Esophagus (tissue), 2 donors: ENCODE data around the gene OAF. TPM values are rescaled to one million over a fixed set of nuclear protein-coding genes. Genes with fewer than 3 reads are reported as not detected.

ENCODE experiments used
- H3K27ac ChIP-seq, 2 donors: one replicate each; pipeline ENCODE4 v1.5.1; 2013; ENCODE audit warnings: low read depth in 2 of 2, mild to moderate bottlenecking in 2 of 2, inconsistent platforms in 1 of 2, low read length in 1 of 2, moderate library complexity in 1 of 2
- H3K27me3 ChIP-seq, 2 donors: one replicate each; pipeline ENCODE4 v1.6.1; 2013; ENCODE audit warnings: low read length in 2 of 2, control low read depth in 1 of 2, mild to moderate bottlenecking in 1 of 2; ENCODE audit not compliant: insufficient read depth in 2 of 2, control insufficient read depth in 1 of 2
- H3K36me3 ChIP-seq, 2 donors: one replicate each; pipeline ENCODE4 v1.6.1; 2013; ENCODE audit warnings: low read length in 1 of 2; ENCODE audit not compliant: control insufficient read depth in 2 of 2, insufficient read depth in 2 of 2
- H3K4me1 ChIP-seq, 2 donors: one replicate each; pipeline ENCODE4 v1.6.1; 2013; ENCODE audit warnings: low read length in 1 of 2; ENCODE audit not compliant: control insufficient read depth in 2 of 2, insufficient read depth in 2 of 2
- H3K4me3 ChIP-seq, 2 donors: one replicate each; pipeline ENCODE4 v1.5.1; 2013; ENCODE audit warnings: low read length in 2 of 2, mild to moderate bottlenecking in 2 of 2, low read depth in 1 of 2, moderate library complexity in 1 of 2
- H3K9me3 ChIP-seq, 2 donors: one replicate each; pipeline ENCODE4 v1.6.1; 2013; ENCODE audit warnings: mild to moderate bottlenecking in 2 of 2, low read depth in 1 of 2, low read length in 1 of 2, moderate library complexity in 1 of 2; ENCODE audit not compliant: control insufficient read depth in 2 of 2, insufficient read depth in 1 of 2
- WGBS, 2 donors: extraction: QIAGEN DNeasy Blood & Tissue Kit; methylation state at CpG; one replicate each; pipeline ENCODE4 v1.1.7; 2013; 5-methylcytosine and 5-hydroxymethylcytosine counted together
- polyA plus RNA-seq, 2 donors: library from polyadenylated mRNA; stranded (reverse); fragments of 200-250 nt; gene quantifications; one replicate each; pipeline ENCODE4 v1.2.3, GENCODE V29; 2013
- donor health status: healthy with polysubstance abuse.
- donor health status: Bipolar disorder and iron deficiency.

OAF gene
- polyA plus RNA-seq, 2 donors: 7.2 to 8.4 TPM

- Histone ChIP-seq H3K27ac (no peak overlapping the region), H3K9me3 (no peaks in the 10 kb centered on the region), H3K4me3 (no peak overlapping the region), H3K4me1 (peaks cover 5 to 14% of the 10 kb centered on the region in 2 donors), H3K36me3 (no peaks in the 10 kb centered on the region), H3K27me3 (no peaks in the 10 kb centered on the region)
- WGBS, 2 donors: 82 to 86% methylated on average over 4 of the region's 4 CpGs
Observed at GRCh38 chr11:120188811-120189455, 21.9 kb upstream of the OAF start.

- Histone ChIP-seq H3K4me1 (peaks cover 5 to 14% of the 10 kb centered on the region in 2 donors), H3K36me3 (no peaks in the 10 kb centered on the region), H3K27me3 (no peaks in the 10 kb centered on the region), H3K9me3 (no peaks in the 10 kb centered on the region), H3K4me3 (no peak overlapping the region), H3K27ac (no peak overlapping the region)
- 81 to 90% methylated on average over 4 of the region's 4 CpGs for WGBS, 2 donors
Observed at GRCh38 chr11:120191058-120191457, 19.8 kb upstream of the OAF start.

GRCh38 chr11:120192831-120193625 is 17.8 kb upstream of the OAF start:
- H3K27ac ChIP-seq: no peak overlapping the region
- H3K4me3 ChIP-seq: no peak overlapping the region
- peaks cover 0 to 2% of the 10 kb centered on the region in 2 donors for H3K4me1 ChIP-seq
- WGBS, 2 donors: 55 to 66% methylated on average over 15 of the region's 15 CpGs
- H3K36me3 ChIP-seq: no peaks in the 10 kb centered on the region
- H3K9me3 ChIP-seq: no peaks in the 10 kb centered on the region
- no peaks in the 10 kb centered on the region for H3K27me3 ChIP-seq

GRCh38 chr11:120194166-120194565 is 16.7 kb upstream of the OAF start:
- H3K4me3 ChIP-seq: no peak overlapping the region
- WGBS, 2 donors: 93 to 94% methylated on average over 4 of the region's 4 CpGs
- H3K9me3 ChIP-seq: no peaks in the 10 kb centered on the region
- H3K4me1 ChIP-seq: peaks cover 0 to 2% of the 10 kb centered on the region in 2 donors
- H3K36me3 ChIP-seq: no peaks in the 10 kb centered on the region
- no peak overlapping the region for H3K27ac ChIP-seq
- H3K27me3 ChIP-seq: no peaks in the 10 kb centered on the region

GRCh38 chr11:120195601-120196320 is 15.1 kb upstream of the OAF start:
- Histone ChIP-seq H3K27me3 (no peaks in the 10 kb centered on the region), H3K4me1 (peaks cover 0 to 2% of the 10 kb centered on the region in 2 donors), H3K36me3 (no peaks in the 10 kb centered on the region), H3K4me3 (no peak overlapping the region), H3K9me3 (no peaks in the 10 kb centered on the region), H3K27ac (no peak overlapping the region)
- 77 to 82% methylated on average over 13 of the region's 13 CpGs for WGBS, 2 donors

- H3K9me3 ChIP-seq: no peaks in the 10 kb centered on the region
- peaks cover 0 to 2% of the 10 kb centered on the region in 2 donors for H3K4me1 ChIP-seq
- no peaks in the 10 kb centered on the region for H3K36me3 ChIP-seq
- no peaks in the 10 kb centered on the region for H3K27me3 ChIP-seq
- WGBS, 2 donors: 87 to 89% methylated on average over 6 of the region's 6 CpGs
- H3K4me3 ChIP-seq: no peak overlapping the region
- H3K27ac ChIP-seq: no peak overlapping the region
Observed at GRCh38 chr11:120196826-120197225, 14.0 kb upstream of the OAF start.

- H3K36me3 ChIP-seq: no peaks in the 10 kb centered on the region
- peaks cover 0 to 2% of the 10 kb centered on the region in 2 donors for H3K4me1 ChIP-seq
- 77 to 81% methylated on average over 14 of the region's 14 CpGs for WGBS, 2 donors
- no peak overlapping the region for H3K4me3 ChIP-seq
- no peak overlapping the region for H3K27ac ChIP-seq
- no peaks in the 10 kb centered on the region for H3K27me3 ChIP-seq
- H3K9me3 ChIP-seq: no peaks in the 10 kb centered on the region
Observed at GRCh38 chr11:120197251-120197891, 13.5 kb upstream of the OAF start.

GRCh38 chr11:120197977-120198376 is 12.9 kb upstream of the OAF start:
- Histone ChIP-seq H3K4me3 (no peak overlapping the region), H3K36me3 (no peaks in the 10 kb centered on the region), H3K4me1 (no peaks in the 10 kb centered on the region), H3K27me3 (no peaks in the 10 kb centered on the region), H3K9me3 (no peaks in the 10 kb centered on the region), H3K27ac (no peak overlapping the region)
- WGBS, 2 donors: 75 to 82% methylated on average over 9 of the region's 9 CpGs

- Histone ChIP-seq H3K27ac (no peak overlapping the region), H3K36me3 (no peaks in the 10 kb centered on the region), H3K4me3 (no peak overlapping the region), H3K9me3 (no peaks in the 10 kb centered on the region), H3K27me3 (no peaks in the 10 kb centered on the region), H3K4me1 (no peaks in the 10 kb centered on the region)
- WGBS, 2 donors: 66 to 82% methylated on average over 5 of the region's 5 CpGs
Observed at GRCh38 chr11:120198403-120198786, 12.4 kb upstream of the OAF start.
